NCI-H748 (cell line): ENCODE measurements around the gene PLEKHM2.
"Not testable (repeated sequence)": the region's sequence is repeated elsewhere in the genome, so short reads cannot be mapped to it uniquely, and the experiment has no call there.

ENCODE experiments used
- DNase-seq: peaks from one replicate; lab custom pipeline; 2025; ENCODE audit not compliant: unreplicated experiment; lab: John Stamatoyannopoulos, UW

The PLEKHM2 gene

DNA sequence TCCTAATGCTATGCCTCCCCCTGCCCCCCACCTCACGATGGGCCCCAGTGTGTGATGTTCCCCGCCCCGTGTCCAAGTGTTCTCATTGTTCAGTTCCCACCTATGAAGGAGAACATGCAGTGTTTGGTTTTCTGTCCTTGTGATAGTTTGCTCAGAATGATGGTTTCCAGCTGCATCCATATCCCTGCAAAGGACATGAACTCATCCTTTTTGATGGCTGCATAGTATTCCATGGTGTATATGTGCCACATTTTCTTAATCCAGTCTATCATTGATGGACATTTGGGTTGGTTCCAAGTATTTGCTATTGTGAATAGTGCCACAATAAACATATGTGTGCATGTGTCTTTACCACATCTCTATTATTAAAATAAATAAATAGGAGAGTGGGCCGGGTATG is 15.2 kb downstream of the PLEKHM2 start:
- not testable (repeated sequence) for DNase-seq

- DNase-seq: no peak
These were observed 16.4 kb downstream of the PLEKHM2 start for GRCh38 chr1:15700508-15700907.

GRCh38 chr1:15701784-15702183 is 17.7 kb downstream of the PLEKHM2 start:
- no peak for DNase-seq

DNA sequence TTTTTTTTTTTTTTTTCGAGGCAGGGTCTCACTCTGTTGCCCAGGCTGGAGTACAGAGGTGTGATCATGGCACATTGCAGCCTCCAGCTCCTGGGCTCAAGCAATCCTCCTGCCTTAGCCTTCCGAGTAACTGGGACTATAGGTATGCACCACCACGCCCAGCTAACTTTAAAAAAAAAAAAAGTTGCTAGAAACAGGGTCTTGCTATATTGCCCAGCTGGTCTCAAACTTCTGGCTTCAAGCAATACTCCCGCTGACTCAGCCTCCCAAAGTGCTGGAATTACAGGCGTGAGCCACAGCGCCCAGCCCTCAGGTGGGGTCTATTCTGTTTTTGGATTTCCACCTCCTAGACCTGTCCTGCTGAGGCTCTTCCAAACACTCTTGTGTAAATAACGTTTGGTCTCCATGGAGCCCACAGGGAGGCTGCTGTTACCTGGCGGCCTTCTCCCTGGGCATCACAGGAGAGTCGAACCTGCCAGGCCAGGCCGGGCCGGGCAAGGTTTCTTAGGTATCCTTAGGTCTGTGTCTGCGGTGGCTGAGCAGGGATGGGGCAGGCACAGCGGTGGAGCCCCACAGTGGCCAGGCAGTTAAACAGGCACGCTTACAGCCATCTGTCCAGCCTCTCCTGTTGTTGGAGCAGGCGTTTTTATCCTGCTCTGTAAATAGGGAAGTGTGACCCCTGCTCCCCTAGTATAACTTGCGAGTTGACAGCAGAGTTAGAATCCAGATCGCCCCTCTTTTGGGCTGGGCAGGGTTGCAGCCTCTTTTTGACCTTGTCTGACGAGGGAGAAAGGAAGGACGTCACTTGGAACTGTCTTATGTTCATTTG is 18.8 kb downstream of the PLEKHM2 start:
- no peak for DNase-seq

GRCh38 chr1:15703562-15703961 is 19.4 kb downstream of the PLEKHM2 start:
- no peak for DNase-seq

- no peak for DNase-seq
These were observed 20.5 kb downstream of the PLEKHM2 start for GRCh38 chr1:15704526-15705183.

DNA sequence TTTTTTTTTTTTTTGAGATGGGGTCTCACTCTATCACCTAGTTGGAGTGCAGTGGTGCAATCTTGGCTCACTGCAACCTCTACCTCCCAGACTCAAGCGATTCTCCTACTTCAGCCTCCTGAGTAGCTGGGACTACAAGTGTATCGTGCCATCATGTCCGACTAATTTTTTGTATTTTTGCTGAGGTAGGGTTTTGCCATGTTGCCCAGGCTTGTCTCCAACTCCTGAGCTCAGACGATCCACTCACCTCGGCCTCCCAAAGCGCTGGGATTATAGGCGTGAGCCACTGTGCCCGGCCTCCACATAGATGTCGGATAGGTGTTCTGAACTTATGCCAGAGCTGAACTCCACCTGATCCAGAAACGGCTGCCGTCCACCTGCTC is 21.1 kb downstream of the PLEKHM2 start:
- no peak for DNase-seq

DNA sequence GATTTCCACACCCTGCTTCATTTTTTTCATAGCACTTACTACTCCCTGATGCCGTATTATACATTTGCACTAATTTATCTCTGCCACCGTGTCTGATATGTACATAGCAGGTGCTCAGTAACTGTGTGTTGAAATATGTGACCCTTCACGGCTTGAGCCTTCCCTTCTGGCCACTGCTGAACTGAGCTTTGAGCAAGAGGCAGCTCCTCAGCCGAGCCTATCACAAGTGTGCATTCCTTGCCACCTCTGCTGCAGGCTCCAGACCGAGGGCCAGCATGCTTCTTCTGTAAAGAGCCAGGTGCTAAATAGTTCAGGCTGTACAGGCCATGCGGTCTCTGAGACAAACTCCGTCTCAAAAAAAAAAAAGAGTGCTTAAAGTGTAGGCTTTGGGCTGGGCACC is 22.6 kb downstream of the PLEKHM2 start:
- DNase-seq: no peak

DNA sequence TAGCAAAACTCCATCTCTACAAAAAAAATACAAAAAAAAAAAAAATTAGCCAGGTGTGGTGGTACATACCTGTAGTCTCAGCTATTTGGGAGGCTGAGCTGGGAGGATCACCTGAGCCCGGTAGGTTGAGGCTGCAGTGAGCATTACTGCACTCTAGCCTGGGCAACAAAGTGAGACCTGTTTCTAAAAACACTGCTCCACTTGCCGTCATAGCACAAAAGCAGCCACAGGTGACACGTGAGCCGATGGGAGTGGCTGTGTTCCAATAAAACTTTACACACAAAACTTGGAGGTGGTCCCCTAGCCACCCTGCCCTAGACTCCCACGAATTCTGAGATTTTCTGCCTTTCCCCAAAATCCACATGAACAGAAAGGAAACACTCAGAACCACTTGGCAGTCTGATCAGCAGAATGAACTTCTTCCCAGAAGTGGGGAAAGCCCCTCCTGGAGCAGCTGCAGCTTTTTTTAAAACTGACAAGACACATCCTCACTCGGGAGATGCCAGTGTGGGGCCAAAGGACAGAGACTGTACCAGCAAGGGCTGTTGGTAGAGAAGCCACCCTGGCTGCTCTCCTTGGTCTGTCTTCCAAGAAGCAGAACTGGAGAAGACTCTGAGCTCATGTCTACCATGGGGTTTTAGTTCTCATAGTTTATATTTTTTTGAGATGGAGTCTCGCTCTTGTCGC is 23.3 kb downstream of the PLEKHM2 start:
- DNase-seq: no peak

DNA sequence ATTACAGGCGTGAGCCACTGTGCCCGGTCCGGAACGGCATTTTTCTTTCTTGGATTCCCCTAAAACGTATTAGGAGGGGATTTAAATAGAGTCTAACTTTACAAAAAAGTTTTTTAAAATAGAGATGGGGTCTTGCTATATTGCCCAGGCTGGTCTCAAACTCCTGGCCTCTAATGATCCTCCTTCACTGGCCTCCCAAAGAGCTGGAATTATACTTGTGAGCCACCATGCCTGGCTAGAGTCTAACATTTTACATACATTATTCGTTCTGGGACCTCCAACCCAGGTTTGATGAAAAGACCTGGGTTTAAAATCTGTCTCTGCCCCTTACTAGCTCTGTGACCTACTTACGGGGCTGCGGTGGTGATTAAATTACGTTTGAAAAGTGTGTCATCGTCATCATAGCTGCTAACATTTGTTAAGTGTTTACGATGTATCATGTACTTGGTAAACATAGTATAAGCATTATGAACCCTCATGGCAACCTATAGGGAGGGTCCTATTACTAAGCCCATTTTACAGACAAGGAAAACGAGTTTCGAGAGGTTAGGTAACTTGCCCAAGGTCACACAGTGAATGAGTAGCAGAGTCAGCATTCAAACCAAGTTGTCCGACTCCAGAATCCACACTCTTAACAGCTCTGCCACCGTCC is 24.5 kb downstream of the PLEKHM2 start:
- no peak for DNase-seq

DNA sequence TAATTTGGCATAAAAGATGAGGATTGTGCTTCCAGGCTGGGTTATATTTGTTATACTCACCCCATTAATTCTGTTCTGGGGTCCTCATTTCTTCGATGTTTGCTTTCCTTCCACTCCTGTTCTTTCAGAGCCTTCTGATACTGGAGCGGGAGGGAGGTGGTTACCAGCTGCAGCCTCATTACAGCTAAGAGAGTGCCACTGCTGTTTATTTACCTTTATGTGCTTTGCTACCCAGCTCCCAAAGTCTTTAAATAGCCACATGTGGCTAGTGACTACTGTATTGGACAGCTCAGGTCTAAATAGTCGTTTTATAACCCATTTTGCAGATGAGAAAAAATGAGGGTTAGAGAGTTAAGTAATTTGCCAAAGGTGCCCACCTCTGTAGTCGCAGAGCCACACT is 25.1 kb downstream of the PLEKHM2 start:
- no peak for DNase-seq

DNA sequence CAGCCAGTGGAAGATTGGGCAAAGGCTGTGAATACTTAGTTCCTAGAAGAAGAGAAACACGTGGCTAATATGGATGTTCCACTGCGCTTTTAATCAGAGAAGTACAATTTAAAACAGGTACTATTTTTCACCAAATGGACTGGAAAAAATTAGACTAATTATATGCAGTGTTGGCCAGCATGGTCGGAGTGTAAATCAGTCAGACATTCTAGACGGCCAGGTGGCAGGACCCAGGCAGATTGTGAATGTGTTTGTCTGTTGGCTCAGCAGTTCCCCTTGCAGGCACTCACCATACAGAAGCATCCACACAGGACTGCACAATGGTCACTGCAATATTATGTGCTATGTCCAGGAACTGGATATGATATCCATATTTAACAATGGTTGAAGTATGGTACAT is 28.0 kb downstream of the PLEKHM2 start:
- no peak for DNase-seq

- DNase-seq: no peak
These were observed 30.5 kb downstream of the PLEKHM2 start for GRCh38 chr1:15714406-15715136.

- no peak for DNase-seq
These were observed 33.5 kb downstream of the PLEKHM2 start for GRCh38 chr1:15717418-15718125.

DNA sequence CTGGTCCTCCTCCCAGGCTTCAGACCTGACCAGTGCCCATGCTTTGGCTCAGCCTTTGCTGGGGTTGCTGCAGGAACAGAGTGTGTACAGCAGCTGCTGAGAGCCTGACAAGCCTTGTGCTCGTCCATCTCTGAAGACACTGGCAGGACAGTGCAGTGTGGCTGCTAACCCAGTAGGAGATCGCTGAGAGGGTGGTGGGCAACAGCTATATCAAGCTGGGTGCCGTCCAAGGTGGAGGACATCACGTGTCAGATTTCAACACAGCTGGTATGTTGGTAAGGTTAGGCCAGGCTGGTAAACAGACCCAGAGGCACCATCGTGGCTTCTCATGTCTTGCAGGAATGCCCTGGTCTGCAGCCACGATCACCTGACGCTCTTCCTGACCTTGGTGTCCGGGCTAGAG is 34.1 kb downstream of the PLEKHM2 start:
- DNase-seq: no peak

DNA sequence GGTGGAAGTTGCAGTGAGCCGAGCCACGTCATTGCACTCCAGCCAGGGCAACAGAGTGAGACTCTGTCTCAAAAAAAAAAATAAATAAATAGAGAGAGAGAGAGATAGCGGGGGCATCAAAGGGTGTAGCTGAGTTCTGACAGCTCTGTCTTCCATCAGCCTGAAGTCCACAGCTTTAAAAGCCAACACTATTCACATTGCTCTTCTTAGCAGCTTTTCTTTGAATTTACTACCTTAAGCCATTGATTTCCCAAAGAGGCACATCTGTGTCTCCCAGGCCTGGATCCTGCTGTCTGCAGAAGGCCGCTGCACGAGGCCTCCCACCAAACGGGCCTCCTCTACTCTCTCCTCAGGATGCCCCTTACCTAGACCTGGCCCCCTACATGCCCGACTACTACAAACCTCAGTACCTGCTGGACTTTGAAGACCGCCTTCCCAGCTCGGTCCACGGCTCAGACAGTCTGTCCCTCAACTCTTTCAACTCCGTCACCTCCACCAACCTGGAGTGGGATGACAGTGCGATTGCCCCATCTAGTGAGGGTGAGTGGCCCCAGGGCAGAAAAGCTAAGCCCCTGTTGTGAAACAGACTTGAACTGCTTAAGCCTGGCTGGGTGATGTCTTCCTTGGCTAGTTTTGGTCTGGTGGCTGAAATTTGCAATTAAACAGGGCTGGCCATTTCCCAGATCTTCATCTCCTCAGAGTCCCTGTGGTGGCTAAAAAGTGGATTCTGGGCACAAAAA is 35.4 kb downstream of the PLEKHM2 start:
- DNase-seq: no peak

DNA sequence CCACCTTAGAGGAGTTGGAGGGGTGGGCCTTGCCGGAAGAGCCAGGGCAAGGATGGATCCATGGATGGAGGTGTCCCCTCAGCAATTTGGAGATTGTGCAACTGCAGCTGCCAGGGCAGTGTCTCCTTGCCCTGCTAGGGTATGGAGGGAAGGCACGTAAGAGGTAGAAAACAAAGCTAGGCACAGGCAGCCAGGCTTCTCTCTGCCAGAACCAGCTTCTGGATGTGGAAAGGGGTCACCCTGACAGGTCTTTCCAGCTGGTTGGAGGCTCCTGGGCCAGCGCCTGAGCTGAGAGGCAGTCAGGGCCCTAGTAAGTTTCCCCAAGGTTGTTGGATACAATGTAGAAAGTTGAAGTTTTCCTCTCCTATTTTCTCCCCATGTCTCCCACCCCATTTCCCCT is 36.7 kb downstream of the PLEKHM2 start:
- no peak for DNase-seq

- DNase-seq: no peak
These were observed 38.3 kb downstream of the PLEKHM2 start for GRCh38 chr1:15722411-15722810.

DNA sequence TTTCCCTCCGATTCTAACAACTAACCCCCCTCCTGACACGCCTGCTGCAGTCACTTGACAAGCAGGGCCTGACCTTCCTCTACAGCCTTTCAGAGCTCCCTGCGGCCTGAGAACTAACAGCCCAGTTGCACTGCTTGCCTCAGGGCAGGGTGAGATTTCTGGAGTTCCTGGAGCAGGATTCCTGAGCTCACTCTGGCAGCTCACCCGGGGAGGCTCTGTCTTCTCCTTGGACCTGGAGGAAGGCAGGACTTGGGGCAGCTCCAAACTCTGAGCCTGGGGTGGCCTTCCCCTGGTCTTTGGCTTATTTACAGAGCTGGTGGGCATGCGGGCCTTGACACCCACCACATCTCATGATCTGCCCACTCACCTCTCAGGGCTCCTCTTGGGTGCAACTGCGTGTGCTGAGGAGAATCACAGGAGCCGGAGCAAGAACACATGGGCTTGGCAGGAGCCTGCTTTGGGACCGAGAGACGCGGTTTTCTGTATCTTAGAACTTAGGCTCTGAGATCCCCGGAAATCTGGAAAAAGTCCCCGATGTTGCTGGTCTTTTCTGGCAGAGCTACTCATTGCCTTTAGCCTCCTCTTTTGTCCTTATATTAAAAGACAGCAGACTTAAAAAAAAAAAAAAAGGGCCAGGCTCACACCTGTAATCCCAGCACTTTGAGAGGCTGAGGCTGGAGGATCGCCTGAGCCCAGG is 38.9 kb downstream of the PLEKHM2 start:
- no peak for DNase-seq
